Brain microvascular endothelial cell (primary cell): ENCODE measurements around the gene LTN1.

Source experiments
- DNase-seq: peaks from one replicate; pipeline ENCODE4 v3.0.0-alpha.2; 2020
- H3K27ac ChIP-seq: fragments of 250-450 bp; sonication (Bioruptor Pico); 2 replicates; pipeline ENCODE4 v1.5.1; 2020; ENCODE audit warnings: mild to moderate bottlenecking, moderate library complexity
- H3K27me3 ChIP-seq: fragments of 250-450 bp; sonication (Bioruptor Pico); replicated peaks from 2 replicates; pipeline ENCODE4 v1.5.1; 2020; ENCODE audit warnings: mild to moderate bottlenecking
- H3K36me3 ChIP-seq: fragments of 250-450 bp; sonication (Bioruptor Pico); replicated peaks from 2 replicates; pipeline ENCODE4 v1.5.1; 2020; ENCODE audit warnings: mild to moderate bottlenecking
- H3K4me3 ChIP-seq: 2 replicates; pipeline ENCODE4 v1.5.1; 2011; ENCODE audit warnings: low read depth, mild to moderate bottlenecking, control low read depth, low read length, moderate library complexity
- CTCF ChIP-seq: IDR thresholded peaks from 2 replicates; pipeline ENCODE4 v1.5.1; 2011; ENCODE audit warnings: low read depth, mild to moderate bottlenecking, moderate library complexity, low read length, control low read depth, inconsistent platforms; ENCODE audit errors: missing control alignments
- in situ Hi-C: cut with HindIII; loops from 2 replicates; pipeline ENCODE4 v1.10.0; 2017; ENCODE audit warnings: low sequenced_read_pairs, low pct_ligation_motif_present

LTN1 gene

GRCh38 chr21:28992526-28993292, at the start of gene LTN1:
LTN1 (minus strand) TSS chr21:28992877; CDS start chr21:28992805, 72 bp downstream.
- TF ChIP-seq CTCF = no peak
- peak; percentile 99 for DNase-seq
- Histone ChIP-seq H3K36me3 (no peaks in the 10 kb centered on the region), H3K27ac (peak within 1 kb of the TSS; percentile 59), H3K4me3 (peak within 1 kb of the TSS; percentile 95), H3K27me3 (no peaks in the 10 kb centered on the region)
- in situ Hi-C loops = no loop called here

GRCh38 chr21:29034678-29035077, 42.0 kb upstream of the LTN1 start:
- Histone ChIP-seq H3K36me3 (peaks cover 46% of the 10 kb centered on the region), H3K27ac (no peak overlapping the region), H3K27me3 (no peaks in the 10 kb centered on the region), H3K4me3 (no peak overlapping the region)
- DNase-seq = no peak
- in situ Hi-C loops = no loop called here
- no peak for TF ChIP-seq CTCF

- DNase-seq = no peak
- no peak for TF ChIP-seq CTCF
- H3K4me3 ChIP-seq = no peak overlapping the region
- H3K27me3 ChIP-seq = no peaks in the 10 kb centered on the region
- H3K36me3 ChIP-seq = peaks cover 47% of the 10 kb centered on the region
- H3K27ac ChIP-seq = no peak overlapping the region
- in situ Hi-C loops = no loop called here
Observed at GRCh38 chr21:29033871-29034270, 41.2 kb upstream of the LTN1 start.

- no peak for DNase-seq
- in situ Hi-C loops = no loop called here
- no peak overlapping the region for H3K27ac ChIP-seq
- TF ChIP-seq CTCF = no peak
- H3K27me3 ChIP-seq = no peaks in the 10 kb centered on the region
- no peak overlapping the region for H3K4me3 ChIP-seq
- H3K36me3 ChIP-seq = peaks cover 50% of the 10 kb centered on the region
Observed at GRCh38 chr21:29033301-29033700, 40.6 kb upstream of the LTN1 start.

GRCh38 chr21:29030909-29031308, 38.2 kb upstream of the LTN1 start:
- Histone ChIP-seq H3K36me3 (peaks cover 39% of the 10 kb centered on the region), H3K4me3 (no peak overlapping the region), H3K27ac (no peak overlapping the region), H3K27me3 (no peaks in the 10 kb centered on the region)
- in situ Hi-C loops = no loop called here
- TF ChIP-seq CTCF = no peak
- no peak for DNase-seq

- no peak overlapping the region for H3K4me3 ChIP-seq
- peaks cover 32% of the 10 kb centered on the region for H3K36me3 ChIP-seq
- no peaks in the 10 kb centered on the region for H3K27me3 ChIP-seq
- no peak overlapping the region for H3K27ac ChIP-seq
- no peak for TF ChIP-seq CTCF
- DNase-seq = no peak
- in situ Hi-C loops = no loop called here
Observed at GRCh38 chr21:29029524-29029923, 36.8 kb upstream of the LTN1 start.
